ENCODE measurements around the gene FSTL4.

DNA sequence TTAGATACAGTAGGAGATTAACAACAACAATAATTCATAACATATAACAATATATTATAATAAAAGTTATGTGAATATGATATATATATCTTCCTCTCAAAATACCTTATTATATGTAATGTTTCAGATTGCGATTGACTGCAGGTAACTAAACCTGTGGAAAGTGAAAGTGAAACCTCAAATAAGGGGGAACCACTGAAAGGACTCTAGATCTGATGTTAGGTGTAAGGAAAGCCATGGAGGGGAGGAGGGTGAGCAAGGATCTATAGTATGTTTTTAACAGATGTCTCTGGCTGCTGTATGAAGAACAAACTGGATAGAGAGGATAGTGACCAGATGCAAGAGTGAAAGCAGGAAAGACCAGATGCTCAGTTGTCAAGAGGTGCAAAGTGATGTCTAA is 5.8 kb upstream of the FSTL4 start:
- TF ChIP-seq, protein P1, sequence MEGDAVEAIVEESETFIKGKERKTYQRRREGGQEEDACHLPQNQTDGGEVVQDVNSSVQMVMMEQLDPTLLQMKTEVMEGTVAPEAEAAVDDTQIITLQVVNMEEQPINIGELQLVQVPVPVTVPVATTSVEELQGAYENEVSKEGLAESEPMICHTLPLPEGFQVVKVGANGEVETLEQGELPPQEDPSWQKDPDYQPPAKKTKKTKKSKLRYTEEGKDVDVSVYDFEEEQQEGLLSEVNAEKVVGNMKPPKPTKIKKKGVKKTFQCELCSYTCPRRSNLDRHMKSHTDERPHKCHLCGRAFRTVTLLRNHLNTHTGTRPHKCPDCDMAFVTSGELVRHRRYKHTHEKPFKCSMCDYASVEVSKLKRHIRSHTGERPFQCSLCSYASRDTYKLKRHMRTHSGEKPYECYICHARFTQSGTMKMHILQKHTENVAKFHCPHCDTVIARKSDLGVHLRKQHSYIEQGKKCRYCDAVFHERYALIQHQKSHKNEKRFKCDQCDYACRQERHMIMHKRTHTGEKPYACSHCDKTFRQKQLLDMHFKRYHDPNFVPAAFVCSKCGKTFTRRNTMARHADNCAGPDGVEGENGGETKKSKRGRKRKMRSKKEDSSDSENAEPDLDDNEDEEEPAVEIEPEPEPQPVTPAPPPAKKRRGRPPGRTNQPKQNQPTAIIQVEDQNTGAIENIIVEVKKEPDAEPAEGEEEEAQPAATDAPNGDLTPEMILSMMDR (IDR thresholded peaks at IDR 0.05) = no peak
- TF ChIP-seq ZFX (IDR thresholded peaks at IDR 0.05; ENCODE audit: borderline replicate concordance) = no peak
